Measurements from ENCODE around the gene FBXO24. TPM values are rescaled to one million over a fixed set of nuclear protein-coding genes. Genes with fewer than 3 reads are reported as not detected.
A peak's percentile ranks its signal among the peaks of the same experiment; 100 is the strongest.
"Not testable (repeated sequence)": the region's sequence is repeated elsewhere in the genome, so short reads cannot be mapped to it uniquely, and the experiment has no call there.

The FBXO24 gene
- total RNA-seq, 1 donor from 2014 or later: 1.2 TPM

DNA sequence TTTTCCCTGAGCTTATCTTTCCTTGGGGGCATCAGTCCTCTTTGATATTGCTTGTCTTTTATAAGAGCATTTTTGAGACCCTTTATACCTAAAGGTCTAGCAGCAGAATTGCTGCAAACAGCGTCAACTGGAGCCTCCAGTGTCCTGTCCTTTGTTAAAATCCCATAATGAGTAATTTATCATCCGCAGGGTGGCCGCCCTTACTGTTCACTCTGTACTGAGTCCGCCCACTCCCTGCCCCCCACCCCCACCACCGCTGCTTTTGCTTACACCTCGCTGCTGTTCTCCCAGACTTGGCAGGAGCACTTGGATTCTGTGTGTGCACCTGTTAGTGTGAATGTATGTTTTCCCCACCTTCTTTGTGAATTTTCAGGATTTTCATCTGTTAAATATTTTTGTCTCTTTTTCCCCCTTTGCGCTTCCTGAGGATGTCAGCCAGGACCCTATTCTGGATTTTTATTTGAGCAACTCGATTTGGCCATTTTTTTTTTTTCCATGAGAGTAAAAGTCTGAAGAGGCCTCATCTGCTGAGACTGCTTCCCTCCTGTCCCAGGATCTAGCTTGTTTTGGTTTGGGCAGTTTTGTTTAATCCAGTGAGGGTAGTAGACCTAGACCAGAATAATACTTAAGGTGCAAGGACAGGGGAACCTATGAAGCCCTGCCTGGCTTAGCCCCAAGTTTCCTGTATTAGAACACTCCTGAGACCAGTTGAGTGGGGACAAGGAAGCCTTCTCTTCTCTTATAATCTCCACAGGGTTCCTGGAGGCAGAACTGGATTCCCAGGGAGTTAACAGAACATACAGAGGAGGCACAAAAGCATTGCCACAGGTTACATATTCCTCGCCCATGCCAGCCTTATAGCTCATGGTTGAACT, 39.0 kb upstream of the FBXO24 start:
- Mint-ChIP-seq H3K36me3 (peaks cover 5% of the 10 kb centered on the region), H3K27ac (peak overlapping the region; percentile 76), H3K4me3 (no peak overlapping the region), H3K9me3 (no peaks in the 10 kb centered on the region), H3K4me1 (peaks cover 56% of the 10 kb centered on the region), H3K27me3 (ENCODE audit: insufficient read depth, low read depth) (peaks cover 1% of the 10 kb centered on the region)
- Histone ChIP-seq H3K27ac (no peak overlapping the region), H2AFZ (replicated peaks) (no peak overlapping the region), H3K4me1 (peaks cover 21% of the 10 kb centered on the region), H3K4me3 (no peak overlapping the region), H3K27me3 (no peaks in the 10 kb centered on the region), H4K20me1 (ENCODE audit: low read depth) (peaks cover 11% of the 10 kb centered on the region), H3K4me2 (peak overlapping the region; percentile 19), H3K9ac (no peak overlapping the region), H3F3A (ENCODE audit: low read depth) (peaks cover 6% of the 10 kb centered on the region), H3K79me2 (ENCODE audit: low read depth) (no peaks in the 10 kb centered on the region), H3K36me3 (no peaks in the 10 kb centered on the region), H3K9me3 (ENCODE audit: low read depth) (no peaks in the 10 kb centered on the region)
- TF ChIP-seq EZH2 (IDR thresholded peaks at IDR 0.05) (no peak), EZH2phosphoT487 (IDR thresholded peaks at IDR 0.05) (no peak), CTCF (IDR thresholded peaks at IDR 0.05) (no peak)
- DNase-seq (ENCODE audit: low spot score): no peak

- Histone ChIP-seq H3K79me2 (ENCODE audit: low read depth) (no peaks in the 10 kb centered on the region), H3K9ac (no peak overlapping the region), H2AFZ (replicated peaks) (no peak overlapping the region), H3K4me2 (no peak overlapping the region), H3F3A (ENCODE audit: low read depth) (peaks cover 6% of the 10 kb centered on the region), H4K20me1 (ENCODE audit: low read depth) (peaks cover 11% of the 10 kb centered on the region), H3K36me3 (no peaks in the 10 kb centered on the region), H3K4me3 (no peak overlapping the region), H3K4me1 (peaks cover 21% of the 10 kb centered on the region), H3K27ac (no peak overlapping the region), H3K27me3 (no peaks in the 10 kb centered on the region), H3K9me3 (ENCODE audit: low read depth) (no peaks in the 10 kb centered on the region)
- Mint-ChIP-seq H3K27me3 (ENCODE audit: insufficient read depth, low read depth) (no peaks in the 10 kb centered on the region), H3K4me3 (no peak overlapping the region), H3K36me3 (peaks cover 9% of the 10 kb centered on the region), H3K27ac (peak overlapping the region; percentile 76), H3K4me1 (peaks cover 50% of the 10 kb centered on the region), H3K9me3 (no peaks in the 10 kb centered on the region)
- no peak for DNase-seq (ENCODE audit: low spot score)
- TF ChIP-seq EZH2 (IDR thresholded peaks at IDR 0.05): no peak
These were observed 38.3 kb upstream of the FBXO24 start for GRCh38 chr7:100547872-100548271.

DNA sequence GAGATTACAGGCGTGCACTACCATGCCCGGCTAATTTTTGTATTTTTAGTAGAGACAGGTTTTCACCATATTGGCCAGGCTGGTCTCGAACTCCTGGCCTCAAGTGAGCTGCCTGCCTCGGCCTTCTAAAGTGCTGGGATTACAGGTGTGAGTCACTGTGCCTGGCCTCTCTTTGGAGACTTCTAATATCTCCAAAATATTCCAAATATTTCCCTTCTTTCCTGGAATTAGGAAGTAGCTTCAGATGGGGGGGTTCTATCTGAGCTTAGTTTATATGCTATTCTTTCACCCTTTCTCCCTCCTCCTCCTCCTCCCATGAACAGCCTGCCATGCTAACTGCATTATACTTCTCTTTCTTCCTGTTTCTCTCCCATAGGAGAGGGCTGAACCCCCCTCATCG, 37.7 kb upstream of the FBXO24 start:
- DNase-seq (ENCODE audit: low spot score); H3K4me2 ChIP-seq; H3F3A ChIP-seq (ENCODE audit: low read depth); H3K36me3 ChIP-seq; H3K9ac ChIP-seq; H3K4me3 Mint-ChIP-seq; H3K9me3 ChIP-seq (ENCODE audit: low read depth); H3K4me3 ChIP-seq; H3K36me3 Mint-ChIP-seq; H3K9me3 Mint-ChIP-seq; H3K27me3 ChIP-seq; H3K79me2 ChIP-seq (ENCODE audit: low read depth); H2AFZ ChIP-seq (replicated peaks); H3K27ac ChIP-seq; H3K27me3 Mint-ChIP-seq (ENCODE audit: insufficient read depth, low read depth): not testable (repeated sequence)
- H4K20me1 ChIP-seq (ENCODE audit: low read depth): peaks cover 11% of the 10 kb centered on the region
- Mint-ChIP-seq H3K27ac (peak overlapping the region; percentile 85), H3K4me1 (peaks cover 47% of the 10 kb centered on the region)
- H3K4me1 ChIP-seq: peaks cover 21% of the 10 kb centered on the region

GRCh38 chr7:100552532-100552931, 33.6 kb upstream of the FBXO24 start:
- TF ChIP-seq EZH2 (IDR thresholded peaks at IDR 0.05) (no peak), CTCF (IDR thresholded peaks at IDR 0.05) (no peak), EZH2phosphoT487 (IDR thresholded peaks at IDR 0.05) (no peak)
- no peak overlapping the region for H3K9ac ChIP-seq
- peaks cover 15% of the 10 kb centered on the region for H3K36me3 Mint-ChIP-seq
- H3K36me3 ChIP-seq: no peaks in the 10 kb centered on the region
- no peak for DNase-seq (ENCODE audit: low spot score)
- H3K4me2 ChIP-seq: no peak overlapping the region
- no peaks in the 10 kb centered on the region for H3F3A ChIP-seq (ENCODE audit: low read depth)
- no peak overlapping the region for H3K27ac ChIP-seq
- H3K27me3 ChIP-seq: no peaks in the 10 kb centered on the region
- peaks cover 13% of the 10 kb centered on the region for H3K4me1 Mint-ChIP-seq
- H3K27me3 Mint-ChIP-seq (ENCODE audit: insufficient read depth, low read depth): no peaks in the 10 kb centered on the region
- H3K9me3 ChIP-seq (ENCODE audit: low read depth): no peaks in the 10 kb centered on the region
- H3K79me2 ChIP-seq (ENCODE audit: low read depth): no peaks in the 10 kb centered on the region
- H3K4me1 ChIP-seq: no peaks in the 10 kb centered on the region
- no peak overlapping the region for H3K27ac Mint-ChIP-seq
- H3K4me3 ChIP-seq: no peak overlapping the region
- H4K20me1 ChIP-seq (ENCODE audit: low read depth): no peaks in the 10 kb centered on the region
- no peaks in the 10 kb centered on the region for H3K9me3 Mint-ChIP-seq
- H2AFZ ChIP-seq (replicated peaks): no peak overlapping the region
- H3K4me3 Mint-ChIP-seq: no peak overlapping the region
